ENCODE results near the gene SYNE2.

SYNE2 gene

GRCh38 chr14:63897721-63898163 is 44.9 kb downstream of the SYNE2 start:
- no peak overlapping the region for H3K4me3 ChIP-seq (ENCODE audit: low read depth in 1 of 2, low read length in 1 of 2)
- H3K27ac ChIP-seq: no peak overlapping the region
- no peak for TF ChIP-seq CTCF (IDR thresholded peaks at IDR 0.05)
- H3K27me3 ChIP-seq: peaks cover 56% of the 10 kb centered on the region
- no peaks in the 10 kb centered on the region for H3K9me3 ChIP-seq
- H3K36me3 ChIP-seq: no peaks in the 10 kb centered on the region
- peaks cover 26 to 31% of the 10 kb centered on the region in 2 experiments for H3K4me1 ChIP-seq (ENCODE audit: control insufficient read depth in 1 of 2, insufficient read depth in 1 of 2, low read depth in 1 of 2, low read length in 1 of 2)

- peaks cover 26 to 31% of the 10 kb centered on the region in 2 experiments for H3K4me1 ChIP-seq (ENCODE audit: control insufficient read depth in 1 of 2, insufficient read depth in 1 of 2, low read depth in 1 of 2, low read length in 1 of 2)
- no peak for TF ChIP-seq CTCF (IDR thresholded peaks at IDR 0.05)
- H3K9me3 ChIP-seq: no peaks in the 10 kb centered on the region
- H3K4me3 ChIP-seq (ENCODE audit: low read depth in 1 of 2, low read length in 1 of 2): no peak overlapping the region
- H3K36me3 ChIP-seq: no peaks in the 10 kb centered on the region
- H3K27ac ChIP-seq: peak overlapping the region; percentile 66
- peaks cover 55% of the 10 kb centered on the region for H3K27me3 ChIP-seq
These were observed 47.1 kb downstream of the SYNE2 start for GRCh38 chr14:63899953-63900352.

GRCh38 chr14:63901434-63902085 is 48.8 kb downstream of the SYNE2 start:
- Histone ChIP-seq H3K9me3 (no peaks in the 10 kb centered on the region), H3K4me1 (ENCODE audit: control insufficient read depth in 1 of 2, insufficient read depth in 1 of 2, low read depth in 1 of 2, low read length in 1 of 2) (peaks cover 26 to 31% of the 10 kb centered on the region in 2 experiments), H3K27me3 (peaks cover 55% of the 10 kb centered on the region), H3K4me3 (ENCODE audit: low read depth in 1 of 2, low read length in 1 of 2) (peak overlapping the region in 1 of 2 experiments; percentile 9), H3K27ac (peak overlapping the region; percentile 66), H3K36me3 (no peaks in the 10 kb centered on the region)
- TF ChIP-seq CTCF (IDR thresholded peaks at IDR 0.05): no peak

GRCh38 chr14:63902375-63902976 is 49.7 kb downstream of the SYNE2 start:
- Histone ChIP-seq H3K9me3 (no peaks in the 10 kb centered on the region), H3K4me3 (ENCODE audit: low read depth in 1 of 2, low read length in 1 of 2) (no peak overlapping the region), H3K27ac (no peak overlapping the region), H3K27me3 (peaks cover 55% of the 10 kb centered on the region), H3K4me1 (ENCODE audit: control insufficient read depth in 1 of 2, insufficient read depth in 1 of 2, low read depth in 1 of 2, low read length in 1 of 2) (peaks cover 26 to 31% of the 10 kb centered on the region in 2 experiments), H3K36me3 (no peaks in the 10 kb centered on the region)
- TF ChIP-seq CTCF (IDR thresholded peaks at IDR 0.05): no peak

GRCh38 chr14:63904724-63905123 is 51.9 kb downstream of the SYNE2 start:
- peaks cover 24% of the 10 kb centered on the region in 2 experiments for H3K4me1 ChIP-seq (ENCODE audit: control insufficient read depth in 1 of 2, insufficient read depth in 1 of 2, low read depth in 1 of 2, low read length in 1 of 2)
- H3K27ac ChIP-seq: no peak overlapping the region
- TF ChIP-seq CTCF (IDR thresholded peaks at IDR 0.05): no peak
- H3K9me3 ChIP-seq: no peaks in the 10 kb centered on the region
- H3K4me3 ChIP-seq (ENCODE audit: low read depth in 1 of 2, low read length in 1 of 2): no peak overlapping the region
- peaks cover 8% of the 10 kb centered on the region for H3K36me3 ChIP-seq
- peaks cover 62% of the 10 kb centered on the region for H3K27me3 ChIP-seq
